SK-N-SH treated with all-trans-retinoic acid at 6 μM for 48 hours (cell line): Measurements from ENCODE around the gene CFD.

Experiments used
- CREB5 ChIP-seq: fragments of 250-450 bp; sonication (Bioruptor Pico); IDR thresholded peaks from 2 replicates; pipeline ENCODE4 v1.5.1; 2020; ENCODE audit warnings: low read depth, mild to moderate bottlenecking, moderate library complexity
- ZFP30 ChIP-seq: fragments of 450-650 bp; formaldehyde crosslinking; IDR thresholded peaks from 2 replicates; pipeline ENCODE4 v1.5.0; 2022; ENCODE audit warnings: mild to moderate bottlenecking, moderate library complexity

GRCh38 chr19:834216-834615 is 25.2 kb upstream of the CFD start:
- no peak for TF ChIP-seq ZFP30
- TF ChIP-seq CREB5 (CRISPR knock-in tag): no peak
